Osteoblast (primary cell): ENCODE results near the gene TSPAN15. TPM values are rescaled to one million over a fixed set of nuclear protein-coding genes. Genes with fewer than 3 reads are reported as not detected.

Source experiments
- DNase-seq: peaks from one replicate; pipeline ENCODE4 v3.0.0; 2011; ENCODE audit warnings: low spot score, mixed read lengths; ENCODE audit not compliant: insufficient read length; ENCODE audit errors: missing footprints
- H2AFZ ChIP-seq: 2 replicates; pipeline ENCODE4 v1.6.0; 2011; ENCODE audit warnings: mild to moderate bottlenecking, low read length
- H3K27ac ChIP-seq: 2 replicates; pipeline ENCODE4 v1.5.1; 2011; ENCODE audit warnings: mild to moderate bottlenecking, low read depth, low read length, moderate library complexity
- H3K27me3 ChIP-seq: 2 replicates; pipeline ENCODE4 v1.6.0; 2012; ENCODE audit warnings: mild to moderate bottlenecking, control low read depth, inconsistent platforms, low read length, moderate library complexity; ENCODE audit not compliant: insufficient read depth
- H3K36me3 ChIP-seq: 2 replicates; pipeline ENCODE4 v1.5.1; 2011; ENCODE audit warnings: mild to moderate bottlenecking, low read length, control low read depth, moderate library complexity; ENCODE audit not compliant: insufficient read depth
- H3K4me1 ChIP-seq: 2 replicates; pipeline ENCODE4 v1.5.1; 2011; ENCODE audit warnings: mild to moderate bottlenecking, low read length, control low read depth, moderate library complexity; ENCODE audit not compliant: insufficient read depth
- H3K4me2 ChIP-seq: 2 replicates; pipeline ENCODE4 v1.6.0; 2011; ENCODE audit warnings: mild to moderate bottlenecking, low read length; ENCODE audit not compliant: insufficient read depth
- H3K4me3 ChIP-seq: fragments of 200-600 bp; sonication (generic); 3 replicates; pipeline ENCODE4 v1.5.1; 2012; ENCODE audit warnings: mild to moderate bottlenecking, low read length, inconsistent platforms; ENCODE audit not compliant: insufficient read depth
- H3K79me2 ChIP-seq: 2 replicates; pipeline ENCODE4 v1.6.0; 2012; ENCODE audit warnings: mild to moderate bottlenecking, low read length, control low read depth, inconsistent platforms; ENCODE audit not compliant: insufficient read depth
- H3K9me3 ChIP-seq: 2 replicates; pipeline ENCODE4 v1.5.1; 2011; ENCODE audit warnings: low read depth, low read length, control low read depth
- H4K20me1 ChIP-seq: 2 replicates; pipeline ENCODE4 v1.6.0; 2012; ENCODE audit warnings: mild to moderate bottlenecking, low read length, control low read depth; ENCODE audit not compliant: insufficient read depth
- CTCF ChIP-seq: IDR thresholded peaks from 2 replicates; pipeline ENCODE4 v1.5.1; 2011; ENCODE audit warnings: mild to moderate bottlenecking, low read depth, low read length, moderate library complexity; ENCODE audit errors: extremely low read depth
- total RNA-seq: library from RNA; depleted of rRNA; stranded (reverse); fragments of >200 nt; gene quantifications from 2 replicates; pipeline ENCODE4 v1.2.3, GENCODE V29; 2012

TSPAN15 gene
- total RNA-seq, 1 donor, result 0.72 TPM

- H2AFZ ChIP-seq, result no peak overlapping the region
- no peaks in the 10 kb centered on the region for H3K36me3 ChIP-seq
- H3K9me3 ChIP-seq, result no peaks in the 10 kb centered on the region
- H3K4me1 ChIP-seq, result no peaks in the 10 kb centered on the region
- H3K27me3 ChIP-seq, result peaks cover 23% of the 10 kb centered on the region
- TF ChIP-seq CTCF, result no peak
- H4K20me1 ChIP-seq, result no peaks in the 10 kb centered on the region
- H3K79me2 ChIP-seq, result no peaks in the 10 kb centered on the region
- H3K4me3 ChIP-seq, result no peak overlapping the region
- no peak overlapping the region for H3K4me2 ChIP-seq
- no peak overlapping the region for H3K27ac ChIP-seq
- DNase-seq, result no peak
Observed at GRCh38 chr10:69421611-69422308, 29.5 kb upstream of the TSPAN15 start.

DNA sequence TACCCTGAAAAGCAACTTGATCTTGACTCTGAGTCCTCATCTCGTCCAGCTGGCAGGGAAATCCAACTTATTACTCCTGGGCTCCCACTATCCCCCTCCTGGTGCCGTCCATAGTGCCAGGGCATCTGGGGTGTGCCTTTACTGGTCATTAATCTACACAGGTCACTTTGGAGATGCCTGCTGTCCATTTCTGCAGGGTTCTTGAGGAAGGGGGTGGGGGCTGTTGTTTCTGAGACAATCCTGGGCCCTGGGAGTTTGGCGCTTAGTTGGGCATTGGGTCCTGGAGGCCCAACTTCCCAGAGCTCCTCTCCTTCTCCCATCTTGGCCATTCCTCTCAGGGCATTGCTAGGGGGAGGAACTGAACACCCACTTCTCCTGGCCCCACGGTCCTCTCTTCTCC lies 28.6 kb upstream of the TSPAN15 start:
- H3K9me3 ChIP-seq, result no peaks in the 10 kb centered on the region
- H3K79me2 ChIP-seq, result no peaks in the 10 kb centered on the region
- no peak overlapping the region for H3K27ac ChIP-seq
- H3K36me3 ChIP-seq, result no peaks in the 10 kb centered on the region
- no peak overlapping the region for H3K4me2 ChIP-seq
- H4K20me1 ChIP-seq, result no peaks in the 10 kb centered on the region
- no peak for TF ChIP-seq CTCF
- H2AFZ ChIP-seq, result no peak overlapping the region
- H3K4me3 ChIP-seq, result no peak overlapping the region
- peaks cover 20% of the 10 kb centered on the region for H3K27me3 ChIP-seq
- no peaks in the 10 kb centered on the region for H3K4me1 ChIP-seq
- DNase-seq, result no peak

DNA sequence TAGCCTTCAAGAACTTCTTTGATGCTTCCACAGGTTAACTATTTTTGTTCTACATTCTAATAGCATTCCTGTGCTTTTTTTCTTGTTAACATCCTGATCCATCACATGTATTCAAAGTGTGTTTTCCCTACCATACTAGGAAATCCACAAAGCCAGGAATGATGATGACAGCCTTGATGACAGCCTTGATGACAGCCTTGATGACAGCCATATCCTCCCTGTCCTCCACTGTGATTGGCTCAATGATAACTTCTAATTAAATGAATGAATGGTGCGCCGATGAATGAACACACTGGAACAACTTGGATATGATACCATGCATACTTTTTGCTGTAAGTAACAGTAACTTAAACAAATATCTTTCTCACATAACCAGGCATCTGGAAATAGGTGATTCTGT lies 26.2 kb upstream of the TSPAN15 start:
- no peaks in the 10 kb centered on the region for H3K79me2 ChIP-seq
- no peak overlapping the region for H3K27ac ChIP-seq
- no peak overlapping the region for H3K4me3 ChIP-seq
- no peak overlapping the region for H3K4me2 ChIP-seq
- no peak overlapping the region for H2AFZ ChIP-seq
- peaks cover 18% of the 10 kb centered on the region for H3K27me3 ChIP-seq
- no peaks in the 10 kb centered on the region for H3K36me3 ChIP-seq
- TF ChIP-seq CTCF, result no peak
- no peaks in the 10 kb centered on the region for H4K20me1 ChIP-seq
- H3K9me3 ChIP-seq, result no peaks in the 10 kb centered on the region
- no peaks in the 10 kb centered on the region for H3K4me1 ChIP-seq
- no peak for DNase-seq

GRCh38 chr10:69425511-69426298 lies 25.6 kb upstream of the TSPAN15 start:
- Histone ChIP-seq H3K4me3 (no peak overlapping the region), H3K27ac (no peak overlapping the region), H3K4me2 (no peak overlapping the region), H3K27me3 (peaks cover 18% of the 10 kb centered on the region), H3K79me2 (no peaks in the 10 kb centered on the region), H2AFZ (no peak overlapping the region), H3K4me1 (no peaks in the 10 kb centered on the region), H3K9me3 (no peaks in the 10 kb centered on the region), H3K36me3 (no peaks in the 10 kb centered on the region), H4K20me1 (no peaks in the 10 kb centered on the region)
- TF ChIP-seq CTCF, result no peak
- DNase-seq, result no peak
